Measurements from ENCODE around the gene BLTP2.
"Not testable (repeated sequence)": the region's sequence is repeated elsewhere in the genome, so short reads cannot be mapped to it uniquely, and the experiment has no call there.

Gene BLTP2

DNA sequence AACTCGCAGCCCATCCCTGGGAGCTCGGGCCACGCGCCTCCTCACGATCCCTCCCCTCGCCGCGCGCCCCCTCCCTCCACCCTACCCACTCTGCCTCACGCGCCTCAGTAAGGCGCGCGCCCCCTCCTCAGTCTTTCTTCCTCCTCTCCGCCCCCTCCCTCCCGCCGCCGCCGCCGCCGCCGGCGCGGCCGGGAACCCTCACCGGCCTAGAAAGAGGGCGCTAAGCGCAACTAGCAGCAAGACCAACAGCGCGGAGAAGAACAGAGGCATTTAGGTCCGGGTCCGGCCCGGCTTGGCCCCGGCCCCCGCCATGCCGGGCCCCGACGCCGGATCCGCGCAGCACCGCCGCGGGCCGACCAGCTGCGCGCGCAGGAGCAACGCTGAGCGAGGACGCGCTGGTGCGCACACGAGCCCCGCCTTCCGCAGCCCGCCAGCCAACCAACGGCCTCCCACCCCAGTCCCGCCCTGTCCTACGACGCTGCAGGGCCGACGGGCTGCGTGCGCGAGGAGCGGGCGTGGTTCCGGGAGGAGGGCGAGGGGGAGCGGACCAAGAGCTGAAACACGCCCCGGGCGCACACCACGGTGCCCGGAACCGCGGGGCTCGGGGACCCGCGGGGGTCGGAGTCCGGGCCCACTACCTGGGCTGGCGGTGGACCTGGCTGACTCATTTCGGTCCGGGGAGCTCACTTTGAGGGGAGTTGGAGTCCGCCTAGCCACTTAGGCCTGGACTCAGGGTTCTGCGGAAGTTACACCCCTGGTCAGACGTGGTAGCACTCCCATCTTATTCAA, at the start of gene BLTP2:
TSS of gene BLTP2 (minus strand) at position 372 of the 789 bp plus-strand sequence. CDS start at position 270, 102 bp downstream.
- peak; percentile 87 to 93 (median 90) for DNase-seq (ENCODE audit: low read depth in 3 of 3)

GRCh38 chr17:28693869-28694268, 48.9 kb upstream of the BLTP2 start:
- no peak for DNase-seq (ENCODE audit: low read depth in 3 of 3)

DNA sequence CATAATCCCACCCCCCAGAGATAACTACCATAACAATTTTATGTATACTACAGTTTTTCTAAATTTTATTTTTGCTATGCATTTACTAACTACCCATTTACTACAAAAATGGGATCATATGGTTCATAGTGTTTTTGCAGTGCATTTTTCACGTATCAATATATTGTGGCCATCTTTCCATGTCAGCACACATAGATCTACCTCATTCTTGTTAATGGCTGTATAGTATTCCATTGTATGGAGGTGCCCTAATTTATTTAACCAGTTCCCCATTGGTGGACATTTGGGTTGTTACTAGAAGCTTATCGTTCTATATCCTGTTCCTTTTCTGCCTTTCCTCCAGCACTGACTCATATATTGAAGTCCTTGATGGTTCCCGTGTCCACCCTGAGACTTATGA, 44.1 kb upstream of the BLTP2 start:
- no peak for DNase-seq (ENCODE audit: low read depth in 3 of 3)

DNA sequence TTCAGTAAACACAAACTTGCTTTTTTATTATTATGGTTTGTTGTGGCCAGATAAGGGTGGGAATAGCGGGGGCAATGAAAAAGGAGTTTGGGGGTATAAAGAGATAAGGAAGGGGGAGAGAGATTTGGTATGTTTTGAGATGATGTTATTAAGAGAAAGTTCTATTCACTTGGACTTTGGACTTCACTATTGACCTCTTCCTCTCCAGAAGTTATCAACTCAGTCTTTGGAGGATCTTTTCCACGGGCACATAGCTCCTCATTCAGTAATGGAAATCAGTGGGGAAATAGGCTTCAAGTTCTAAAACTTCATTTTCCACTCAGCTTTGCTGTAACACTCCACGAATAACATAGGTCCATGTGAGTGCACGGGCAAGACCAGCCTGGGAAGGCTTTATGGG, 43.5 kb upstream of the BLTP2 start:
- no peak for DNase-seq (ENCODE audit: low read depth in 3 of 3)

GRCh38 chr17:28686296-28686695, 41.3 kb upstream of the BLTP2 start:
- no peak for DNase-seq (ENCODE audit: low read depth in 3 of 3)

- DNase-seq (ENCODE audit: low read depth in 3 of 3), result no peak
Measured at GRCh38 chr17:28685366-28685765, 40.4 kb upstream of the BLTP2 start.

GRCh38 chr17:28684963-28685362, 40.0 kb upstream of the BLTP2 start:
- no peak for DNase-seq (ENCODE audit: low read depth in 3 of 3)

DNA sequence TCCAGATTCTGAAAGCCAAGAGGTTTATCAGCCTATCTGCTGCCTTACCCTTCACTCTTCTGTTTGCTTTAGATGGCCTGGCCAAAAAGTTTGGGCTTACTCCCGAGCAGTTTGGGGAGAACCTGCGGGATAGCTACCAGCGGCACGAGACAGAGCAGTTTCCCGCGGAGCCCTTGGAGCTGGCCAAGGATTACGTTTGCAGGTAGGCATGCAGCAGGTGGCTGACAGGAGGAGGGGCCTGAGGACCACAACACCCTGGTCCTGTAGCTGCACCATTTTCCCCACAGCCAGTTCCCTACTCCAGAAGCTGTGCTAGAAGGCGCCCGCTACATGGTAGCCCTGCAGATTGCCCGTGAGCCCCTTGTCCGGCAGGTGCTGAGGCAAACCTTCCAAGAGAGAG, 37.7 kb upstream of the BLTP2 start:
- no peak for DNase-seq (ENCODE audit: low read depth in 3 of 3)

DNA sequence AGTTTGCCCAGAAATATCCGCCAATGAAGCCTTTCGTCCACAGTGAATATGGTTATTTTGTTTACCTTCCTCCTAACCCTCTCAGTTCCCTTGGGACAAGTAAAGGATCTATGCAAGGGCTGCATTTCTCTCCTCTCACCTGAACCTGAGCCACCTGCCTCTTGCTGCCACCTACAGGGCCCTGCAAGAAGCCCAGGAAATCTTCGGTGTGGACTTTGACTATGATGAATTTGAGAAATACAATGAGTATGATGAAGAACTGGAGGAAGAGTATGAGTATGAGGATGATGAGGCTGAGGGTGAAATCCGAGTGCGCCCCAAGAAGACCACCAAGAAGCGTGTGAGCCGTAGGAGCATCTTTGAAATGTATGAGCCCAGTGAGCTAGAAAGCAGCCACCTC, 31.0 kb upstream of the BLTP2 start:
- no peak for DNase-seq (ENCODE audit: low read depth in 3 of 3)

- DNase-seq (ENCODE audit: low read depth in 3 of 3), result no peak
Measured at GRCh38 chr17:28675490-28675889, 30.5 kb upstream of the BLTP2 start.

DNA sequence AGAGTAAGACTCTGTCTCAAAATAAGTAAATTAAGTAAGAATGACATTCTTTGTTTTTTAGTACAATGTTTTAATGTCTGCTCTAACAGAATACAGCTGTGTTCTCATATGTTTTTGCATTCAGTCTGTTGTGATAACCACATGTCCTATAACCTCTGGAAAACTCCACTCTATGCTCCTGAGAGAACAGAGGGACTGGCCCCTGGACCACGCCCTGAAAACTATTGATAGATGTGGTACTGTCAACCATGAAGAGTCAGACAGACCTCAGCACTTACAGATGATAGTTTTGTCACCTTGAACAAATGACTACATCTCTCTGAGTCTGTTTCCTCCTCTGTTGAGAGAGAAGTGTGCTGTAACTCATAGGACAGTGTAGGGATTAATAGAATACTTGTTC, 25.0 kb upstream of the BLTP2 start:
- DNase-seq (ENCODE audit: low read depth in 3 of 3), result no peak

- DNase-seq (ENCODE audit: low read depth in 3 of 3), result no peak
Measured at GRCh38 chr17:28667870-28668269, 22.9 kb upstream of the BLTP2 start.

DNA sequence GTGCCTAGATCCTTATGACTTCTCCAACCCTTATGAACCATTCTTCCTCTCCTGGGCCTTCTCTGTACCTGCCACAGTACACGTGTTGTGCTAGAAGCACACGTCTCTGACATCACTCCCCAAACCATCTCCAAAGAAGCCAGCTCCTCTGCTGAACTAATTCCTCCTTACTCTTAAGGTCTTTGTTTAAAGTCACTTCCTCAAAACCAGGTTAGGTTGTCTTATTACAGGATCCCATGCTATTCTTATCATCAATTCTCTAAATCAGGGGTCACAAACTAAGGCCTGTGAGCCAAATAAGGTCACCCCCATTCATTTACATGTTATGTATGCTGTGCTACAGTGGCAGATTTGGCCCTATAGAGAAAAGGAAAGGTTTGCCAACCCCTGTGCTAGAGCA, 21.0 kb upstream of the BLTP2 start:
- no peak for DNase-seq (ENCODE audit: low read depth in 3 of 3)

DNA sequence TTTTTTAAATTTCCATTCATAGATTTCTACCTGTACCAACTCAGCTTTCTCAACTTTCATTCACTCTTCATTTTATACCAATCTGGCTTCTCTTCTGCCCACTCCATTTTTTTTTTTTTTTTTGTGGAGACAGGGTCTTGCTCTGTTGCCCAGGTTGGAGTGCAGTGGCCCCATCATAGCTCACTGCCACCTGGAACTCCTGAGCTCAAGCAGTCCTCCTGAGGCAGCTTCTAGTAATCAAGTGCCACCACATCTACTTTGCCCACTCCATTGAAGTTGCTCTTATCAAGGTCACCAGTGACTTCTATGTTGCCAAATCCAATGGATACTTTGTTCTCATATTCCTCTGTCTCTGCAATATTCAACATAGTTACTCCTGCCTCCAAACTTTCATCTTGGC, 18.8 kb upstream of the BLTP2 start:
- DNase-seq (ENCODE audit: low read depth in 3 of 3), result no peak

DNA sequence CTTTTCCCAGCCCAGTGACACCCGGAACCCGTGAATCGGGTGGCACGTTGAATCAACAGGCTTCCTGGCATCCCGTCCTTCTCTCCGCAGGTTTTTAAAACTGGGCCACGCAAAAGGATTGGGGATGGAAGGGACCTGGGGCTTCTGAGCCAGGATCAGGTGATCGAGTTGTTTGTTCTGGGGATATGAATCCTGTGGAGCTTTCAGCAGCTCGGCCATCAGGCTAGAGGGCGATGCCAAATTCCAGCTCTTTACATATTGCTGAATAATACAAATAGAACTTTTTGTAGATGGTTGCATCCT, 17.5 kb upstream of the BLTP2 start:
- DNase-seq (ENCODE audit: low read depth in 3 of 3), result no peak

DNA sequence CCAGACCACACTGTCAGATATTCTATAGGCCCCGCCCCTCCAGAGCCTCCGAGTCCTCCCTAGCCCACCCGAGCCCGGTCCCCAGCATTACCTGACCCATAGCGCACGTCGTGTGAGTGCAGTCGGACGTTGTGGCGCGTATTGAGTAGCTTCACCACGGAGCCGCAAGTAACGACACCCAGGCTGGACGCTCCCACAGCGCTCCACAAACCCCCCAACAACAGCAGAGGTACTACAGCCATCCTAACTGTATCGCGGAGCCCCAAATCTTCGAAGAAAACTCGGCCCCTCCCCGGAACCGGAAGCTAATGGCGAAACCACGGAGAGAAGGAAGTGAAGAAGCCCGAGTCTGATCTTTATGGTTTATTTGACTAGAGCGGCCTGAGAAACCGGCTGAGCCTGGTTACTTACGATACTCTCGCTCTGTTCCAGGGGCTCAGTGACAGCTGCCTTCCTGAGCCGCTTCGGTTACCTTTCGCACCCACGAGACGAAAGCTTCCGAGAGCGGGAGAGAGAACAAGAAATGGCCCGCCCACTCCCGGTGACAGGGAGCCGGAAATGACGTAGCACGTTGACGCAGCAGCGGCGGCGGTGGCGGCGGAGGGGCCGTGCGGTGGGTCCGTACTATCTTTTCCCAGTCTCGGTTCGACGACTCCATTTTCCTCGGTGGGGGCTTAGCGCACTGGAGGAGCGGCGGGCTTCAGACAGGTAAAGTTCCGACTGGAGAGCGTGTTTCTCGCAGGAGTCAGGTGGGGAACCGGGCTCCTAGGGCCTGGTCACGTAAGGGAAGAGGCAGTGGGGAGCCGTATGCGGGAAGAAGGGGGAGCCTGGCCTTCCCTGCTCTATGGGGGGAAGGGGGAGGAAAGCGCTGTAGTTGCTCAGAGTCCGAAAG, 16.9 kb upstream of the BLTP2 start, which contains the start of the genes SDF2 and SUPT6H:
TSS of gene SDF2 (minus strand) at position 272 of the 892 bp plus-strand sequence. CDS start at position 242, 30 bp downstream.
TSS of gene SUPT6H (plus strand) at position 571 of the 892 bp plus-strand sequence. CDS start 11,197 bp downstream, outside the sequence.
- DNase-seq (ENCODE audit: low read depth in 3 of 3), result peak; percentile 88 to 95 (median 89)

DNA sequence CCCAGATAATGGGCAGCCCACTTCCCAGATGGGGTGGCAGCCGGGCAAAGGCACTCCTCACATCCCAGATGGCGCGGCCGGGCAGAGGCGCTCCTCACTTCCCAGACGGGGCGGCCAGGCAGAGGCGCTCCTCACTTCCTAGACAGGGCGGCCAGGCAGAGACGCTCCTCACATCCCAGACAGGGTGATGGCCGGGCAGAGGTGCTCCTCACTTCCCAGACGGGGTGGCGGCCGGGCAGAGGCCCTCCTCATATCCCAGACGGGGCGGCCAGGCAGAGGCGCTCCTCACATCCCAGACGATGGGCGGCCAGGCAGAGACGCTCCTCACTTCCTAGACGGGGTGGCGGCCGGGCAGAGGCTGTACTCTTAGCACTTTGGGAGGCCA, 14.5 kb upstream of the BLTP2 start:
- DNase-seq (ENCODE audit: low read depth in 3 of 3), result not testable (repeated sequence)

DNA sequence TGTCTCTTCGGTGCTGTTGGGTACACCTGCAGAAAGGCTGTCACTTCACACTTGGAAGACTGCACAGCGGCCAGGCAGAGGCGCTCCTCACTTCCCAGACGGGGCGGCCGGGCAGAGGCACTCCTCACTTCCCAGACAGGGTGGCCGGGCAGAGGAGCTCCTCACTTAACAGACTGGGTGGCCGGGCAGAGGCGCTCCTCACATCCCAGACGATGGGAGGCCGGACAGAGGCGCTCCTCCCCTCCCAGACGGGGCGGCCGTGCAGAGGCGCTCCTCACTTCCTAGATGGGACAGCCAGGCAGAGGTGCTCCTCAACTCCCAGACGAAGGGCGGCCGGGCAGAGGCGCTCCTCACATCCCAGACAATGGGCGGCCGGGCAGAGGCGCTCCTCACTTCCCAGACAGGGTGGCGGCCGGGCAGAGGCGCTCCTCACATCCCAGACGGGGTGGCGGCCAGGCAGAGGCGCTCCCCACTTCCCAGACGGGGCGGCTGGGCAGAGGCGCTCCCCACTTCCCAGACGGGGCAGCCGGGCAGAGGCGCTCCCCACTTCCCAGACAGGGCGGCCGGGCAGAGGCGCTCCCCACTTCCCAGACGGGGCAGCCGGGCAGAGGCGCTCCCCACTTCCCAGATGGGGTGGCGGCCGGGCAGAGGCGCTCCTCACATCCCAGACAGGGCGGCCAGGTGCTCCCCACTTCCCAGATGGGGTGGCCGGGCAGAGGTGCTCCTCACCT, 14.0 kb upstream of the BLTP2 start:
- not testable (repeated sequence) for DNase-seq (ENCODE audit: low read depth in 3 of 3)

GRCh38 chr17:28658342-28658741, 13.4 kb upstream of the BLTP2 start:
- DNase-seq (ENCODE audit: low read depth in 3 of 3), result not testable (repeated sequence)

GRCh38 chr17:28657756-28658155, 12.8 kb upstream of the BLTP2 start:
- no peak for DNase-seq (ENCODE audit: low read depth in 3 of 3)

DNA sequence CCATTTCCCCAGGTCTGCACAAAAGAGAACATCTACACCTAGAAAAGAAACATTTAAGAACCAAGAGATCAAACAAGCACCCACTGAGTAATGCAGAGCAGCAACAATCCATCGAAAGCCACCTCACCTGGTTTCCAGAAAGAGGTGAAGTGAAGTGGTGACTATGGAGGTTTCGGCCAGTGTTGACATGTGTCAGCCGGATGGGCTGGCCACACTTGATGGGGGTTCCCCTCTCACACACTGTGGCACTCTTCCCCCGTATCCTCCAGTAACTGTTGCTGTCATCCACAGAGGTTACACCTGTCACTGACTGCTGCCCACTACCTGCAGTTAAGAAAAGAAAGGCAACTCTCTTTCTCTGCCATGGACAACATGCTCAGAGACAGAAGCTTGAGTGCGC, 10.2 kb upstream of the BLTP2 start:
- DNase-seq (ENCODE audit: low read depth in 3 of 3), result no peak

DNA sequence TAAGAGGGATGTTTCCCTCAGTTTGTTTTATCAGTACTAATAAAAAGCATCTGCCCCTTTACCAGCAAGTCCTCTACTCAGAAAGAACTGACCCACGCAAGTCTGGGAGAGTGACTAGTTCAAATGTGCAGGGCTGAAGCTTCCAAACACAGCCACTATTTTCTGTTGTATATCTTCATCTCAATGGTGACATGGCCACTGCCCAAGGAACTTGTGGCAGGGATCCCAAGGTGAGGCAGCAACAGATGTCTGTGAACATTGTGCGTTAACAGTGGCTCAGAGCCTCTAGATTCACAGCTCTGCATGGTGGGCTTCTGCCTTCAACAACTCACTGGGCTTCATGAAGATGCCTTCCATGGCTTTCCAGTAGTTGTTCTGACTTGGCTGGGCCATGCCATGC, 3.7 kb upstream of the BLTP2 start:
- DNase-seq (ENCODE audit: low read depth in 3 of 3), result no peak

Measured in stimulated activated CD4-positive, alpha-beta T cell treated with anti-CD3 and anti-CD28 coated beads, TNF-alpha, amount 100 ng/mL, for 4 hours (primary cell).